Skin of body (tissue), 2 donors: ENCODE measurements around the gene DISC1. TPM values are rescaled to one million over a fixed set of nuclear protein-coding genes. Genes with fewer than 3 reads are reported as not detected.
A peak's percentile ranks its signal among the peaks of the same experiment; 100 is the strongest.
"Not testable (repeated sequence)": the region's sequence is repeated elsewhere in the genome, so short reads cannot be mapped to it uniquely, and the experiment has no call there.

Source experiments
- DNase-seq: peaks from one replicate; lab custom pipeline; 2025; lab: John Stamatoyannopoulos, UW
- total RNA-seq: library from RNA; depleted of rRNA; stranded (reverse); fragments of >200 nt; gene quantifications from one replicate; pipeline ENCODE4 v1.2.3, GENCODE V29; 2014

The DISC1 gene
- total RNA-seq, 1 donor from 2014 or later: 13.9 TPM

- DNase-seq: peak; percentile 60
These were observed 7.9 kb downstream of the DISC1 start for GRCh38 chr1:231634323-231635013.

- no peak for DNase-seq
These were observed 9.6 kb downstream of the DISC1 start for GRCh38 chr1:231636157-231636556.

- not testable (repeated sequence) for DNase-seq
These were observed 10.3 kb downstream of the DISC1 start for GRCh38 chr1:231636922-231637321.

DNA sequence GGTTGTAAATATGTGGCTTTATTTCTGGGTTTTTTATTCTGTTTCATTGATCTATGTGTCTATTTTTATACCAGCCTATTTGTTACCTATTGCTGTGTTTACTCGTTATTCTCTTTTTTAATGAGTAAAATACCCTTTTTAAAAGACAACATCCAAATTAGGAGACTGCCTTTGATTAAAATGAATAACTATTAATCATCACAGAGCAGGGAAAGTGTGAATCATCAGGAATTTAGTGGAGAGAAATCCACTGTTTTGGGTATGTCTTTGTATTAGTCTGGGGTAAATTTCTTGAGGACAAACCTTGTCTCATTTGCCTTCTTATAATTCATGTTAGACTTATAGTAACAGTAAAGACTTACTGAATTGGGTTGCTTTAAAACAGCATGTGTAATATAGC, 12.1 kb downstream of the DISC1 start:
- no peak for DNase-seq

GRCh38 chr1:231639819-231640218, 13.2 kb downstream of the DISC1 start:
- no peak for DNase-seq

GRCh38 chr1:231641444-231641843, 14.9 kb downstream of the DISC1 start:
- DNase-seq: not testable (repeated sequence)

DNA sequence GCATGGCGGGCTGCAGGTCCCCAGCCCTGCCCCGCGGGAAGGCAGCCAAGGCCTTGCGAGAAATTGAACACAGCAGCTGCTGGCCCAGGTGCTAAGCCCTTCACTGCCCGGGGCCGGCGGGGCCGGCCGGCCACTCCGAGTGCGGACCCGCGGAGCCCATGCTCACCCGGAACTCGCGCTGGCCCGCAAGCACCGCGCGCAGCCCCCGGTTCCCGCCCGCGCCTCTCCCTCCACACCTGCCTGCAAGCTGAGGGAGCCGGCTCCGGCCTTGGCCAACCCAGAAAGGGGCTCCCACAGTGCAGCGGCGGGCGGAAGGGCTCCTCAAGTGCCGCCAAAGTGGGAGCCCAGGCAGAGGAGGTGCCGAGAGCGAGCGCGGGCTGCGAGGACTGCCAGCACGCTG, 15.5 kb downstream of the DISC1 start:
- not testable (repeated sequence) for DNase-seq

- DNase-seq: no peak
These were observed 16.0 kb downstream of the DISC1 start for GRCh38 chr1:231642618-231643017.

GRCh38 chr1:231643071-231643934, 16.7 kb downstream of the DISC1 start:
- DNase-seq: peak; percentile 54

DNA sequence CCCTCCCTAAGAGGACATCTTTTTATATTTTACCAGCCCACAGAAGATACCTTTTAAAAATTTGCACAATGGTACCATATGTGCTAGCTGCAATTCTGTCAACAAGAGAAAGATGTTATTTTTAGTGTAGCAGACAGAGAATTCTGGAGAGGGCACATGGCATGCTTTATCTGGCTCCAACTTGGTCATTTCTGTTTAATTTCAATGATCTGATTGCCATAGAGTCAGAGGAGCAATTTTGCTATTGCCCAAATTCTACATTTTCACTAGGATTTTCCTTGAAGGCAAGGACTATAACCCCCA, 17.3 kb downstream of the DISC1 start:
- no peak for DNase-seq

- not testable (repeated sequence) for DNase-seq
These were observed 19.0 kb downstream of the DISC1 start for GRCh38 chr1:231645634-231646033.

GRCh38 chr1:231646165-231646564, 19.6 kb downstream of the DISC1 start:
- DNase-seq: not testable (repeated sequence)

GRCh38 chr1:231651621-231652260, 25.2 kb downstream of the DISC1 start:
- DNase-seq: not testable (repeated sequence)

DNA sequence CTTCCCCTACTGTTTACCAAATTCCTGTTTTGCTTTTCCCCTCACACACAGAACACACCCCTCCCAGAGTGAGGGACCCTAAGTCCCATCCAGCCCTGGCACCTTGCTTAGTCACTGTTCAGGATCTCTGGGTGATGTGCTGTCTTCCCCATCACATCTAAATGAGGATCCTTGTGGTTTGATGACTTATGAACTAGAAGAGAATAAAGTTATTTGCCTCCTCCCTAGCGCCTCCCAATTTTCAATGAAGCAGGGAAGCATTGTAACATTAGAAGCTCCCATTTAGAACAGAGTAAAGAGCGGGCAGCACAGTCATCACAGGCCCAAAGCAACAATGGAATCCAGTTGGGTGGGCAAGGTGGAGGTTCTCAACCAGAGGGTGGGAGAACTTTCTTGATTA, 27.0 kb downstream of the DISC1 start:
- DNase-seq: no peak

DNA sequence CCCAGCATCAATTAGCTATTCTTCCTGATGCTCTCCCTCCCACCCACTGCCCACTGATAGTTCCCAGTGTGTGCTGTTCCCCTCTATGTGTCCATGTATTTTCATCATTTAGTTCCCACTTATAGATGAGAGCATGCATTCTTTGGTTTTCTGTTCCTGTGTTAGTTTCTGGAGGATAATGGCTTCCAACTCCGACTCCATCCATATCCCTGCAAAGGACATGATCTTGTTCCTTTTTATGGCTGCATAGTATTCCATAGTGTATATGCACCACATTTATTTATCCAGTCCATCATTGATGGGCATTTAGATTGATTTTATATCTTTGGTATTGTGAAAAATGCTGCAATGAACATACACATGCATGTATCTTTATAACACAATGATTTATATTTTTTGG, 30.2 kb downstream of the DISC1 start:
- DNase-seq: no peak

- DNase-seq: not testable (repeated sequence)
These were observed 31.6 kb downstream of the DISC1 start for GRCh38 chr1:231658223-231658622.

- DNase-seq: no peak
These were observed 33.6 kb downstream of the DISC1 start for GRCh38 chr1:231660198-231660597.

DNA sequence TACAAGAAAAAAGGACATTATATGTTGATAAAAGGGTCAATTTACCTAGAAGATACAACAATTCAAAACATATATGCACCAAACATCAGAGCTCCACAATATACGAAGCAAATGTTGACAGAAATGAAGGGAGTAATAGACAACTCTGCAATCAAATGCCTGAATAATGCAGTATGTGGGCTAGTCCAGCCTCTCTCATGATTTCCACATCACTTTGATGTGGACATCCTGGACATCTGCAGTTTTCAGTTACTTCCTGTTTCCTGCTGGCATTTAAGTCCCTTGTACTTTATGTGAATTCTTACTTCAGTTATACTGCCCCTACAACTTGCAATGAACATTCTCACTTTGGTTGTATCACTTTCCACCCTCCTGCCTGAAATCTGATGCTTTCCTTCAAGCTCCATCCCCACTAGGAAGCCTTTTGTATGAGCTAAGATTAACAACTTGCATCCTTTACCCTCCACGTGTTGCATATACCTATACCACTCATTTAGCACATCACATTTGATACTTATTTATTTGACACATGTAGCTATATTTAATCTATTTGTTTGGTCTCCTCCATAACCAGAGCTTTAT, 36.7 kb downstream of the DISC1 start:
- DNase-seq: no peak

GRCh38 chr1:231665101-231665500, 38.5 kb downstream of the DISC1 start:
- DNase-seq: no peak

DNA sequence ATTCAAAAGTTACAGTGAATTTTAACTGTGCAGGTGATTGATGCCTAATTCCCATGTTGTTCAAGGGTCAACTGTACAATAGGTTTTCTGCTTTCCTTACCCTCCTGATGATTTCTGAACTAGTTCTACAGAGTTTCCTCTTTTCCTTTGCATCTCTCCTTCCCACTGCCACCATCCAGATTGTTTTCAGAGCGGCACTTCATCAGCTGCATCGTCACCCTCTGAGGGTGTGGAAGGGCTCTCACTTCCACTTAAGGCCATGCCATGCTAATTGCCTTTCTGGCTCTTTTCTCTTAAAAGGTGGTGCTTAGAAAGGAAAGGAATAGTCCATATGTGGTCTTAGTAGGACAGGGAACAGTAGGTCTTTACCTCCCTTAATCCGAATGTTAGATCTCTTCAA, 39.1 kb downstream of the DISC1 start:
- DNase-seq: no peak

DNA sequence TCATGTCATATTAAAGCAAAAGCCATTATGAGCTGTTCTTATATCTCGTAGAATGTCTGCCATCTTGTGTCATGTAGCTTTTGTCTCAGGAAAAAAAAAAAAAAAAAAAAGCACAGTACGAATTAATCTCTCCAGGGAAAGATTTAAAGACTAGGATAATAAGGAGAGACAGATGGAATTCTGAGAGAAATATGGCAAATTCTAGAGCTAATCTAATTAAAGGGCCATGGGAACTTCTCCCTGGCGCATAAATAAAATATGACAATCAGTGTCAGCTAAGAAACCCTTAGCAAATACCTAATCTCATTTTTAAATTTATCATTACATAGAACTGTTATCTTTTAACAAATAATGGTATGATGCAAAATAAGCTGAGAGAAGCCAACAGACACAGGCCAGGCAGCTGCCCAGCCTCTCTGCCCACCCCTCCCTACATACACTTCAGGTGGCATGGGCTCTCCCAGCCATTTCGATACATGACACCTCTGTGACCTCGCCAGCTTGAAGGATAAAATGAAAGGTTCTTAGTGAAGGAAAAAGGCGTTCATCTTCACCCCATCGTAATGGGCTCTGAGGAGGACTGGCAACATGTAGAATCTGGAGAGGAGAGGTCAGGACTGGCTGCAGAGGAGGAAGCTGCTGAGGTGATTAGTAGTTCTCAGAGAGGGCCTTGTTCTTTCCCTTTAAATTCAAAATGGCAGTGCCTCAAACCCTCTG, 39.8 kb downstream of the DISC1 start:
- DNase-seq: no peak
